CD4-positive, alpha-beta memory T cell (primary cell): Measurements from ENCODE around the gene PPP1R9A. TPM values are rescaled to one million over a fixed set of nuclear protein-coding genes. Genes with fewer than 3 reads are reported as not detected.

Experiments
- CTCF ChIA-PET: fragments of 350-600 bp; sonication (Branson Sonifier 250); formaldehyde crosslinking; loops from one replicate; lab custom pipeline; 2021; ENCODE audit warnings: inconsistent platforms; ENCODE audit not compliant: partially characterized antibody; lab: Charles Lee
- POLR2A ChIA-PET: fragments of 350-600 bp; sonication (Branson Sonifier 250); formaldehyde crosslinking; loops from one replicate; lab custom pipeline; 2021; ENCODE audit not compliant: partially characterized antibody; lab: Charles Lee
- DNase-seq, 5 donors: peaks; one replicate each; pipeline versions ENCODE4 v3.0.0 to v3.0.0-alpha.2; 2020 to 2022; ENCODE audit warnings: mixed read lengths in 1 of 5
- H3K27ac ChIP-seq: one replicate; pipeline ENCODE4 v1.7.0; 2013; ENCODE audit warnings: low read depth, low read length
- H3K27me3 ChIP-seq: 2 replicates; pipeline ENCODE4 v1.7.0; 2013; ENCODE audit warnings: mild to moderate bottlenecking, low read length, moderate library complexity; ENCODE audit not compliant: insufficient read depth
- H3K36me3 ChIP-seq: 2 replicates; pipeline ENCODE4 v1.7.0; 2013; ENCODE audit warnings: mild to moderate bottlenecking, low read length, moderate library complexity; ENCODE audit not compliant: insufficient read depth
- H3K4me1 ChIP-seq: 2 replicates; pipeline ENCODE4 v1.7.0; 2013; ENCODE audit warnings: mild to moderate bottlenecking, low read length, moderate library complexity; ENCODE audit not compliant: insufficient read depth
- H3K4me3 ChIP-seq, 2 donors: one replicate each; pipeline ENCODE4 v1.7.0; 2013; ENCODE audit warnings: low read length in 2 of 2, mild to moderate bottlenecking in 1 of 2
- H3K9me3 ChIP-seq, 2 donors: one replicate each; pipeline ENCODE4 v1.7.0; 2013; ENCODE audit warnings: low read length in 2 of 2, control low read depth in 1 of 2; ENCODE audit not compliant: control insufficient read depth in 1 of 2
- H3K27ac Mint-ChIP-seq, 7 donors: one replicate each; pipeline ENCODE4 v1.8.0; 2020 to 2021; ENCODE audit warnings: mixed read lengths in 7 of 7, mild to moderate bottlenecking in 6 of 7, inconsistent platforms in 3 of 7, moderate library complexity in 3 of 7
- H3K27me3 Mint-ChIP-seq, 2 donors: one replicate each; pipeline ENCODE4 v1.8.0; 2020 to 2021; ENCODE audit warnings: mixed read lengths in 2 of 2
- H3K36me3 Mint-ChIP-seq, 2 donors: one replicate each; pipeline ENCODE4 v1.8.0; 2020 to 2021; ENCODE audit warnings: mixed read lengths in 2 of 2, inconsistent platforms in 1 of 2, mild to moderate bottlenecking in 1 of 2
- H3K4me1 Mint-ChIP-seq, 4 donors: one replicate each; pipeline ENCODE4 v1.8.0; 2020 to 2021; ENCODE audit warnings: mixed read lengths in 4 of 4, mild to moderate bottlenecking in 1 of 4
- H3K4me3 Mint-ChIP-seq, 8 donors: one replicate each; pipeline ENCODE4 v1.8.0; 2020 to 2021; ENCODE audit warnings: mixed read lengths in 8 of 8, mild to moderate bottlenecking in 7 of 8, moderate library complexity in 6 of 8, inconsistent platforms in 3 of 8
- H3K9me3 Mint-ChIP-seq, 8 donors: one replicate each; pipeline ENCODE4 v1.8.0; 2020 to 2021; ENCODE audit warnings: mixed read lengths in 8 of 8, mild to moderate bottlenecking in 5 of 8, inconsistent platforms in 3 of 8, moderate library complexity in 1 of 8
- intact Hi-C: fragments of 100-400 bp; cut with micrococcal nuclease; formaldehyde crosslinking; loops from one replicate; pipeline ENCODE4 v1.15.1; 2023
- polyA plus RNA-seq, 2 donors: library from polyadenylated mRNA; unstranded; fragments of 300-500 nt; fragmentation: Illumina TruSeq; gene quantifications; one replicate each; pipeline ENCODE4 v1.2.3, GENCODE V29; 2021
- total RNA-seq, 2 experiments: library from RNA; stranded (reverse); gene quantifications; one replicate each; pipeline ENCODE4 v1.2.3, GENCODE V29; 2021

The PPP1R9A gene
- total and polyA plus RNA-seq, 4 experiments from 2014 or later, result not detected

DNA sequence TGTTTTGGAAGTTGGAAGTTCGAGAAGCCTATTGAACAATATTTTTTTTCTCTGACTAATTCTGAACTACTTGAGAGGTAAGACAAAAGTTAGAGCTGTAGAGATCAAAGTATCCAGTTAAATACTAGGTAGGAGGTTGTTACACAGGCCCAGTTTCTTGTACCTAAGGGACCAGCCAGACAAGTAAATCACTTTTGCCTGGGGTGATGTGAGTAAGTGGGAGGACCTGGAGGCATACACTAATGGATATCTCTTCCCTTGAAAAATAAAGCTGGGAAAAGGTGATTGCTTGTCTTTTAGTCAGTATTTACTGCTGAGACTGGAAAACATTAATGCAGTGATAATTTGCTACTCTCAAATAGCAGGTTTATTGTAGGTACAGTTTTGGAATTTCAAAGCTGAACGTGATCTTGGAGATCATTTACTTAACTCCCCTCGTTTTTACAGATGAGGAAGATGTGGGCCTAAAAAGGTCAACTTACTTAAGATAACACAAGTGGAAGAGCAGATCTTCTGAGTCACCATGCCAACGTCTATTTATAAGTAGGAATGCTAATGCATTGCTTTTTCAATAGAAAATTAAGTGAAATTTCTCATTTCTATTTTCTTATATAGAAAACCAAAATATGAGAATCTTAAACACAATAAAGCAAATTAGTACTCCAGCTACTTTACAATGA is 181.3 kb downstream of the PPP1R9A start:
- Histone ChIP-seq H3K4me1 (no peaks in the 10 kb centered on the region), H3K27me3 (no peaks in the 10 kb centered on the region), H3K36me3 (no peaks in the 10 kb centered on the region), H3K9me3 (no peaks in the 10 kb centered on the region), H3K27ac (no peak overlapping the region), H3K4me3 (no peak overlapping the region)
- Mint-ChIP-seq H3K27ac (no peak overlapping the region), H3K27me3 (no peaks in the 10 kb centered on the region), H3K4me3 (no peak overlapping the region), H3K9me3 (peaks cover 0 to 2% (median 0%) of the 10 kb centered on the region in 8 donors), H3K4me1 (no peaks in the 10 kb centered on the region), H3K36me3 (no peaks in the 10 kb centered on the region)
- CTCF ChIA-PET, result no interaction called here
- intact Hi-C loops, result no loop called here
- DNase-seq, result no peak
- POLR2A ChIA-PET, result no interaction called here

DNA sequence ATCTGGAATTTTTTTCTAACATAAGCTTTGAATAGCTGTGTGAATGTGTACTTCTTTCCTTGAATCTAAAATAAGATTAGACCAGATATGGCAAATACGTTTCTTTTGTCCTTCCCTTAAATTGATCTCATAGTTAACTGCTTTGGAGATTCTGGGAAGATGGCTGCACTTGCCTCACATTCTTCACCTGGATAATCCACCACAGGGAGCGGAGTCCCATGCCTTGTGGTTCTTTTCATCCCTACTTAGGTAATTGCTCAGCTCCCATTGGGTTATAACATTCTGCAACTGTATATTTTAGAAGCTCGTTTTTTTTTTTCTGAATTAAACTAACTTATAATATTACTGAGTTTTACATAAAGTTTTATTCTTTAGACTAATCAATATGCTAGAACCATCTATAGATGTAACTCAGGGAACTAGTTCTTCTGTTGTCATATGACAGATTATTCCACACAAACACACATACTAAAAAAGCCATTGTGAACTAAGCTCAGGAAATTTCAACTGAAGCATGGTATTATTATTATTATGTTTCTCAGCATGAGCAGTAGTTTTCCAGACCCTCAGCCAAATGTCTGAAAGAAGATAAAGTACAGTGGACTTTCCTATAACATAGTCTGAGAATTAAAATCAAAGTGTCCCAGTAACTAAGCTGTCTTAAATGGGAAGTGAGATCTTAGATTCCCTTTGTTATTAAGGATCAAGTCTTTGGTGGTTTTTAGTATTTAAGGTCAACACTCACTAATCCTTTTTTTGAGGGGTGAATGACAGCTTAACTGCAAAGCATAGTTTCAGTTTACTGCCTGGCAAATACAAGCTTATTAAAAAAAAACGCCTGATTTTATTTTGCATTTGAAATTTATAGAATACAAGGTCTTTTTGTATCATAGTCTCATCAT is 182.3 kb downstream of the PPP1R9A start:
- Histone ChIP-seq H3K27ac (no peak overlapping the region), H3K27me3 (no peaks in the 10 kb centered on the region), H3K9me3 (no peaks in the 10 kb centered on the region), H3K4me1 (no peaks in the 10 kb centered on the region), H3K36me3 (no peaks in the 10 kb centered on the region), H3K4me3 (no peak overlapping the region)
- no peak overlapping the region for H3K27ac Mint-ChIP-seq
- no peak for DNase-seq
- peaks cover 0 to 2% (median 0%) of the 10 kb centered on the region in 8 donors for H3K9me3 Mint-ChIP-seq
- H3K4me1 Mint-ChIP-seq, result no peaks in the 10 kb centered on the region
- no peaks in the 10 kb centered on the region for H3K27me3 Mint-ChIP-seq
- H3K4me3 Mint-ChIP-seq, result no peak overlapping the region
- no peaks in the 10 kb centered on the region for H3K36me3 Mint-ChIP-seq
- intact Hi-C loops, result no loop called here
- ChIA-PET POLR2A (no interaction called here), CTCF (no interaction called here)

DNA sequence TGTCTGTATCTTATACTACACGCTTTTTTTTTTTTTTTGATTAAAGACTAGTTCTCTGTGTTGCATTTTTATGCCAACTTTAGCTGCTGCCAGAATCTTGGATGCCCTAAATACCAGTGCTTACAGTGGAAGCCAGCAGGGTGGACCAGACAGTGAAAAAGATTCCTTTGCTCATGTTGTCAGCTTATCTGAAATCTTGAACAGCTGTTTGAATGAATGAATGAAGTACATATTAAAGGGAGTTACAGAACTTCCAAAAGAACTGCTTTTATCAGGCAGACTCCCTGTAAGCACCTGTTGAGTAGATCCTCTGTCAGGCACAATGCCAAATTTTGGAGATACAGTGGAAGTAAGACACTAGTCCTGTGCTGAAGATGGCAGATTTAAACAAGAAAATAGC is 184.9 kb downstream of the PPP1R9A start:
- POLR2A ChIA-PET, result no interaction called here
- Histone ChIP-seq H3K4me3 (no peak overlapping the region), H3K4me1 (no peaks in the 10 kb centered on the region), H3K27ac (no peak overlapping the region), H3K27me3 (no peaks in the 10 kb centered on the region), H3K36me3 (no peaks in the 10 kb centered on the region), H3K9me3 (no peaks in the 10 kb centered on the region)
- intact Hi-C loops, result no loop called here
- Mint-ChIP-seq H3K4me3 (no peak overlapping the region), H3K9me3 (peaks cover 0 to 2% (median 0%) of the 10 kb centered on the region in 8 donors), H3K27ac (no peak overlapping the region), H3K27me3 (no peaks in the 10 kb centered on the region), H3K4me1 (no peaks in the 10 kb centered on the region), H3K36me3 (no peaks in the 10 kb centered on the region)
- CTCF ChIA-PET, result no interaction called here
- DNase-seq, result no peak

DNA sequence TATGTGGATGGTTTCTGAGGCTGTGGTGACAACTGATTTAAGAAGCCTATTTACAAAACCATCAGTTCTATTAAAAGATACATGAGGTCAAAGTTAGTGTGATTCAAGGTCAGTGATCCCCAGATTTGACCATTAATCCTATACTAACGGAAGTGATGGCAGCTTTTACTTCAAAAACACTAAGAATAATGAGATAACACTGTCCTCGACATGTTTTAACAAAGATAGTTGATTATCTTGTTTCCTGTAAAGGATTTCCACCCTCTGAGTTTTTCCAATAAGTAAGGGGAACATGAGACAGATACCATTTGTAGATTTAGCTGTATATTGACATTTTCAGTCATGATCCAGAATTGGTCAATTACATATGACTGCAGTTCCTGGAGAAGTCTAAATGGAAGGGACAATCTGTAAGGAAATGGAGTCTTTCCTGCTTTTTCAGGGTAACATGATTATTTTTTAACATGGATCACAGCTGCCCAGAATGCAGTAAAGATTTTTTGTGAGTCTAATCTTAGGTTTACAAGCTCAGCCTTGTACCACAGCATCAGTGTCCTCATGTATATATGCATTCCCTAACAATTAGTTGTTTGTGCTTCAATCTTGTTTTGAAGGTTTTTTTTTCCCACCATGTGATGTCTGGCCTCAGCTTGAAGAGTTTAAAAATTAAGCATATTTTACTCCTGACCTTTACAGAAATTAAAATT is 188.0 kb downstream of the PPP1R9A start:
- Histone ChIP-seq H3K27me3 (no peaks in the 10 kb centered on the region), H3K36me3 (no peaks in the 10 kb centered on the region), H3K4me3 (no peak overlapping the region), H3K4me1 (no peaks in the 10 kb centered on the region), H3K9me3 (no peaks in the 10 kb centered on the region), H3K27ac (no peak overlapping the region)
- no peak overlapping the region for H3K4me3 Mint-ChIP-seq
- no peak for DNase-seq
- ChIA-PET CTCF (no interaction called here), POLR2A (no interaction called here)
- no peaks in the 10 kb centered on the region for H3K27me3 Mint-ChIP-seq
- intact Hi-C loops, result no loop called here
- H3K36me3 Mint-ChIP-seq, result no peaks in the 10 kb centered on the region
- H3K4me1 Mint-ChIP-seq, result no peaks in the 10 kb centered on the region
- H3K27ac Mint-ChIP-seq, result no peak overlapping the region
- peaks cover 0 to 2% (median 0%) of the 10 kb centered on the region in 8 donors for H3K9me3 Mint-ChIP-seq

DNA sequence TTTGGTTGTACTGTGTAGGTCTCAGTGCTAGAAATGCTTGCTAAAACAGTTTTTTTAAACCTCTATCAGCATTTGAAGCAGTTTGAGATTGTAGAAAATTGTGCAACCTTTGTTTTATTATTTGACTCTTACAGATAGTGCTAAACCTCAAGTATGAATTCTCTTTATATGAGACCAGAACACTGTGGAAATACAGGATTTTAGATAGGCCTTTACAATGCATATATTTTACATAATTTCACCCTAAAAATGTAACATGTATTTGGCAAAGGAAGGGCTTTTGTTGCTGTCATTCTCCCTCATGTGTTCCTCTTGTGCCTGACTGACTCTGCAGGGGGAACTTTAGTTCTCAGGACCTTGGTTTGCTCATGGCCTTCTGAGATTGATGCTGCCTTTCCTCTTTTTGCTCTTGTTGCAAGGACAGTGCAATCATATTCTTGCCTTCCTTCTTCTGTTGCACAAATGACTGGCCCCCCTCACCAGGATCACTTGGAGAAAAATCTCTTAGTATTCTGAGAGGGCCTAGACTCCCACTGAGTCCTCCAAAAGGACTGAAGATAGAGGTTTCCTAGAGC is 188.7 kb downstream of the PPP1R9A start:
- CTCF ChIA-PET, result no interaction called here

DNA sequence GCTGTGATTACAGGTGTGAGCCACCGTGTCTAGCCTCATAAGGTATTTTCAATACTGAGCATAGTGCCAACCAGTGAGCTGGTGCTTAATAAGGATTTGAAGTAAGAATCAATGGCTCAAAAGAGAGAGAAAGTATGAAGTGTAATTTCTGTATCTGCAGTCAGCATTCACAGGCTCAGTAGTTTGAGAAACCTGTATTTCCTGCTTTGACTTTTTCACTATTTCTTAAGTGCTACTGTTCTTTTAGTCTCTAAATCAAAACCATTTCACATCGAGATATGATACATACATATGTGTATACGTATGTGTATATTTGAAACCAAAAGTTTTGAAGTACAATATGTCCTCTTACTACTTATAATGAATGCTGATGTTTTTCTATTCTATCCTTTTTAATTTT is 189.9 kb downstream of the PPP1R9A start:
- Histone ChIP-seq H3K36me3 (no peaks in the 10 kb centered on the region), H3K27ac (no peak overlapping the region), H3K4me3 (no peak overlapping the region), H3K4me1 (no peaks in the 10 kb centered on the region), H3K27me3 (no peaks in the 10 kb centered on the region), H3K9me3 (no peaks in the 10 kb centered on the region)
- no peak for DNase-seq
- H3K4me1 Mint-ChIP-seq, result no peaks in the 10 kb centered on the region
- H3K27me3 Mint-ChIP-seq, result no peaks in the 10 kb centered on the region
- no peaks in the 10 kb centered on the region for H3K36me3 Mint-ChIP-seq
- intact Hi-C loops, result no loop called here
- no peak overlapping the region for H3K27ac Mint-ChIP-seq
- no peak overlapping the region for H3K4me3 Mint-ChIP-seq
- CTCF ChIA-PET, result no interaction called here
- peaks cover 0 to 2% (median 0%) of the 10 kb centered on the region in 8 donors for H3K9me3 Mint-ChIP-seq
- POLR2A ChIA-PET, result no interaction called here

More for the DNA sequence above, 188.7 kb downstream of the PPP1R9A start:
- Histone ChIP-seq H3K4me3 (no peak overlapping the region), H3K4me1 (no peaks in the 10 kb centered on the region), H3K27me3 (no peaks in the 10 kb centered on the region), H3K36me3 (no peaks in the 10 kb centered on the region), H3K9me3 (no peaks in the 10 kb centered on the region), H3K27ac (no peak overlapping the region)
- POLR2A ChIA-PET, result no interaction called here
- no peak overlapping the region for H3K4me3 Mint-ChIP-seq
- peaks cover 0 to 2% (median 0%) of the 10 kb centered on the region in 8 donors for H3K9me3 Mint-ChIP-seq
- DNase-seq, result no peak
- no peaks in the 10 kb centered on the region for H3K36me3 Mint-ChIP-seq
- no peak overlapping the region for H3K27ac Mint-ChIP-seq
- no peaks in the 10 kb centered on the region for H3K27me3 Mint-ChIP-seq
- no peaks in the 10 kb centered on the region for H3K4me1 Mint-ChIP-seq
- intact Hi-C loops, result no loop called here

DNA sequence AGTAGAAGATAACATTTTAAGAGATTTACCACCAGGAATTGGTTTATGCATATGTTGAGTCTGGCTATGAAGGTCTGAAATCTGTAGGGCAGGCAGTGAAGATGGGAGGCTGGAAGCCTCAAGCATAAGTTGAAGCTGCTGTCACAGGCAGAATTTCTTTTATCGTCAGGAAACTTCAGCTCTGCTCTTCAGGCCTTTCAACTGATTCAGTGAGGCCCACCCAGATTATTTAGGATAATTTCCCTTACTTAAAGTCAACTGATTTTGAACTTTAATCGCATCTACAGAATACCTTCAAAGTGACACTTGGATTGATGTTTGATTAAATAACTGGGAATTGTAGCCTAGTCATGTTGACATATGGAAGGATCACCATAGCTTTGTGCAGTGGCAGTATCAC is 190.5 kb downstream of the PPP1R9A start:
- Histone ChIP-seq H3K27me3 (no peaks in the 10 kb centered on the region), H3K27ac (no peak overlapping the region), H3K4me3 (no peak overlapping the region), H3K9me3 (no peaks in the 10 kb centered on the region), H3K36me3 (no peaks in the 10 kb centered on the region), H3K4me1 (no peaks in the 10 kb centered on the region)
- Mint-ChIP-seq H3K9me3 (peaks cover 0 to 2% (median 0%) of the 10 kb centered on the region in 8 donors), H3K4me3 (no peak overlapping the region), H3K27ac (no peak overlapping the region), H3K27me3 (no peaks in the 10 kb centered on the region), H3K36me3 (no peaks in the 10 kb centered on the region), H3K4me1 (no peaks in the 10 kb centered on the region)
- POLR2A ChIA-PET, result no interaction called here
- no peak for DNase-seq
- intact Hi-C loops, result no loop called here
- CTCF ChIA-PET, result no interaction called here
